Measurements from ENCODE around the gene APEX2.
"Not testable (repeated sequence)": the region's sequence is repeated elsewhere in the genome, so short reads cannot be mapped to it uniquely, and the experiment has no call there.

APEX2 gene

GRCh38 chrX:54999717-55000598, at the start of gene APEX2:
TSS of gene APEX2 (plus strand) at chrX:55000363. CDS start at chrX:55000423, 60 bp downstream.
- peak; percentile 91 for DNase-seq

GRCh38 chrX:54950730-54951375, 49.3 kb upstream of the APEX2 start:
- peak; percentile 1 for DNase-seq

- DNase-seq: no peak
These were observed 38.4 kb upstream of the APEX2 start for GRCh38 chrX:54961750-54962149.

- no peak for DNase-seq
These were observed 35.2 kb upstream of the APEX2 start for GRCh38 chrX:54964766-54965497.

- DNase-seq: no peak
These were observed 22.8 kb upstream of the APEX2 start for GRCh38 chrX:54977387-54977786.

- no peak for DNase-seq
These were observed 21.7 kb upstream of the APEX2 start for GRCh38 chrX:54978448-54978847.

GRCh38 chrX:54979432-54979831, 20.7 kb upstream of the APEX2 start:
- DNase-seq: no peak

GRCh38 chrX:54980334-54980733, 19.8 kb upstream of the APEX2 start:
- DNase-seq: no peak

- not testable (repeated sequence) for DNase-seq
These were observed 16.9 kb upstream of the APEX2 start for GRCh38 chrX:54983306-54983705.

- no peak for DNase-seq
These were observed 8.5 kb upstream of the APEX2 start for GRCh38 chrX:54991706-54992105.

- DNase-seq: no peak
These were observed 7.1 kb upstream of the APEX2 start for GRCh38 chrX:54992911-54993622.

GRCh38 chrX:54994099-54994498, 6.1 kb upstream of the APEX2 start, which contains the start of gene PFKFB1:
TSS of gene PFKFB1 (minus strand) at chrX:54994188. CDS start at chrX:54994007, 181 bp downstream.
- no peak for DNase-seq

- DNase-seq: no peak
These were observed 5.4 kb upstream of the APEX2 start for GRCh38 chrX:54994668-54995351.

- no peak for DNase-seq
These were observed 4.5 kb upstream of the APEX2 start for GRCh38 chrX:54995621-54996020.

GRCh38 chrX:55004231-55004630, 4.1 kb downstream of the APEX2 start:
- DNase-seq: no peak

- no peak for DNase-seq
These were observed 5.1 kb downstream of the APEX2 start for GRCh38 chrX:55005256-55005655.

- no peak for DNase-seq
These were observed 6.9 kb downstream of the APEX2 start for GRCh38 chrX:55006827-55007621.

GRCh38 chrX:55007656-55008055, 7.5 kb downstream of the APEX2 start:
- no peak for DNase-seq

GRCh38 chrX:55008571-55009358, 8.6 kb downstream of the APEX2 start:
- no peak for DNase-seq

GRCh38 chrX:55011294-55011693, 11.1 kb downstream of the APEX2 start:
- no peak for DNase-seq

All from NCI-H510A treated with DMSO at 0.1 percent for 48 hours (cell line).